Activated CD8-positive, alpha-beta memory T cell treated with anti-CD3 and anti-CD28 coated beads, Interleukin-2, amount 50 U/mL, for 1 hour (primary cell): ENCODE results near the gene PDCD7.
"Not testable (repeated sequence)": the region's sequence is repeated elsewhere in the genome, so short reads cannot be mapped to it uniquely, and the experiment has no call there.

Experiments used
- DNase-seq: peaks from one replicate; pipeline ENCODE4 v3.0.0-alpha.2; 2020; ENCODE audit errors: extremely low read depth

Gene PDCD7

GRCh38 chr15:65133548-65134200 lies at the start of gene PDCD7:
Gene PDCD7 (minus strand): TSS chr15:65133808. CDS start chr15:65133781, 27 bp downstream.
- peak; percentile 68 for DNase-seq

GRCh38 chr15:65182538-65182937 lies 48.9 kb upstream of the PDCD7 start:
- no peak for DNase-seq

GRCh38 chr15:65181582-65182353 lies 48.2 kb upstream of the PDCD7 start:
- DNase-seq, result not testable (repeated sequence)

- no peak for DNase-seq
These were observed 46.6 kb upstream of the PDCD7 start for GRCh38 chr15:65180167-65180566.

- DNase-seq, result no peak
These were observed 44.3 kb upstream of the PDCD7 start for GRCh38 chr15:65177901-65178300.

- DNase-seq, result no peak
These were observed 42.4 kb upstream of the PDCD7 start for GRCh38 chr15:65176056-65176455.

- DNase-seq, result no peak
These were observed 41.9 kb upstream of the PDCD7 start for GRCh38 chr15:65175511-65175910.

GRCh38 chr15:65174509-65174908 lies 40.9 kb upstream of the PDCD7 start:
- no peak for DNase-seq

- DNase-seq, result no peak
These were observed 38.9 kb upstream of the PDCD7 start for GRCh38 chr15:65172531-65172930.

GRCh38 chr15:65171428-65171827 lies 37.8 kb upstream of the PDCD7 start:
- DNase-seq, result no peak

- no peak for DNase-seq
These were observed 32.3 kb upstream of the PDCD7 start for GRCh38 chr15:65165875-65166274.

- DNase-seq, result no peak
These were observed 30.5 kb upstream of the PDCD7 start for GRCh38 chr15:65164139-65164538.

- no peak for DNase-seq
These were observed 29.4 kb upstream of the PDCD7 start for GRCh38 chr15:65163041-65163440.

- no peak for DNase-seq
These were observed 23.1 kb upstream of the PDCD7 start for GRCh38 chr15:65156692-65157091.

GRCh38 chr15:65154720-65155119 lies 21.1 kb upstream of the PDCD7 start:
- no peak for DNase-seq

- DNase-seq, result no peak
These were observed 14.3 kb upstream of the PDCD7 start for GRCh38 chr15:65147902-65148301.

- no peak for DNase-seq
These were observed 12.8 kb upstream of the PDCD7 start for GRCh38 chr15:65146438-65146837.

- not testable (repeated sequence) for DNase-seq
These were observed 5.0 kb upstream of the PDCD7 start for GRCh38 chr15:65138631-65139030.

- not testable (repeated sequence) for DNase-seq
These were observed 4.3 kb upstream of the PDCD7 start for GRCh38 chr15:65137893-65138292.

- DNase-seq, result not testable (repeated sequence)
These were observed 3.5 kb upstream of the PDCD7 start for GRCh38 chr15:65137089-65137488.

- DNase-seq, result no peak
These were observed 930 bp upstream of the PDCD7 start for GRCh38 chr15:65134538-65134937.

GRCh38 chr15:65132878-65133547 lies 595 bp downstream of the PDCD7 start:
- DNase-seq, result no peak

GRCh38 chr15:65130941-65131340 lies 2.7 kb downstream of the PDCD7 start:
- DNase-seq, result no peak
